GM23338 (cell line): Measurements from ENCODE around the gene FBXO8.

ENCODE experiments used
- CREB1 ChIP-seq: fragments of 250-450 bp; sonication (Bioruptor Pico); IDR thresholded peaks from 2 replicates; pipeline ENCODE4 v1.5.0; 2020; ENCODE audit warnings: low read depth, mild to moderate bottlenecking, moderate library complexity
- CTCF ChIP-seq, 2 experiments: fragments of 200-600 bp in 1 of 2; sonication (generic) in 1 of 2; conservative IDR thresholded peaks; 2 replicates each; pipeline versions ENCODE4 v1.5.1 to v1.6.1; 2016 to 2017; ENCODE audit warnings: antibody characterized with exemption in 2 of 2, low read depth in 2 of 2, mild to moderate bottlenecking in 2 of 2, moderate library complexity in 1 of 2
- EZH2 ChIP-seq: fragments of 200-600 bp; sonication (generic); IDR thresholded peaks from one replicate; pipeline ENCODE4 v1.8.0; 2017; ENCODE audit warnings: antibody characterized with exemption, mild to moderate bottlenecking, low read depth; ENCODE audit not compliant: unreplicated experiment
- EZH2phosphoT487 ChIP-seq: fragments of 200-600 bp; sonication (generic); IDR thresholded peaks from one replicate; pipeline ENCODE4 v1.8.1; 2018; ENCODE audit warnings: antibody characterized with exemption; ENCODE audit not compliant: unreplicated experiment
- JUNB ChIP-seq: IDR thresholded peaks from one replicate; pipeline ENCODE4 v1.6.1; 2016; ENCODE audit warnings: antibody characterized with exemption; ENCODE audit not compliant: unreplicated experiment
- NANOG ChIP-seq: IDR thresholded peaks from 2 replicates; pipeline ENCODE4 v1.6.1; 2016; ENCODE audit warnings: antibody characterized with exemption, borderline replicate concordance
- POLR2AphosphoS5 ChIP-seq: IDR thresholded peaks from 2 replicates; pipeline ENCODE4 v1.6.1; 2016; ENCODE audit warnings: antibody characterized with exemption, low read depth
- STAT1 ChIP-seq: IDR thresholded peaks from one replicate; pipeline ENCODE4 v1.6.1; 2016; ENCODE audit warnings: antibody characterized with exemption; ENCODE audit not compliant: unreplicated experiment
- ZNF114 ChIP-seq: fragments of 250-450 bp; sonication (Bioruptor Pico); IDR thresholded peaks from 2 replicates; pipeline ENCODE4 v1.5.0; 2020; ENCODE audit warnings: mild to moderate bottlenecking, moderate library complexity
- ZNF331 ChIP-seq: fragments of 250-450 bp; sonication (Bioruptor Pico); IDR thresholded peaks from 2 replicates; pipeline ENCODE4 v1.5.0; 2020; ENCODE audit warnings: low read depth, mild to moderate bottlenecking, moderate library complexity
- TF ChIP-seq, protein P1 (sequence below): IDR thresholded peaks from one replicate; pipeline ENCODE4 v1.6.1; 2018; ENCODE audit warnings: antibody characterized with exemption; ENCODE audit not compliant: unreplicated experiment
- TF ChIP-seq, protein P2 (sequence below): IDR thresholded peaks from 2 replicates; pipeline ENCODE4 v1.6.1; 2016; ENCODE audit warnings: antibody characterized with exemption
- TF ChIP-seq, protein P3 (sequence below): fragments of 250-450 bp; sonication (Bioruptor Pico); IDR thresholded peaks from 2 replicates; pipeline ENCODE4 v1.5.0; 2020; ENCODE audit warnings: mild to moderate bottlenecking, moderate library complexity

- no peak for TF ChIP-seq CTCF (conservative IDR thresholded peaks at IDR 0.05; ENCODE audit: low read depth in 2 of 2)
- no peak for TF ChIP-seq EZH2phosphoT487
- TF ChIP-seq CREB1, result no peak
- no peak for TF ChIP-seq ZNF331 (CRISPR knock-in tag)
- no peak for TF ChIP-seq EZH2
- TF ChIP-seq, protein P1, sequence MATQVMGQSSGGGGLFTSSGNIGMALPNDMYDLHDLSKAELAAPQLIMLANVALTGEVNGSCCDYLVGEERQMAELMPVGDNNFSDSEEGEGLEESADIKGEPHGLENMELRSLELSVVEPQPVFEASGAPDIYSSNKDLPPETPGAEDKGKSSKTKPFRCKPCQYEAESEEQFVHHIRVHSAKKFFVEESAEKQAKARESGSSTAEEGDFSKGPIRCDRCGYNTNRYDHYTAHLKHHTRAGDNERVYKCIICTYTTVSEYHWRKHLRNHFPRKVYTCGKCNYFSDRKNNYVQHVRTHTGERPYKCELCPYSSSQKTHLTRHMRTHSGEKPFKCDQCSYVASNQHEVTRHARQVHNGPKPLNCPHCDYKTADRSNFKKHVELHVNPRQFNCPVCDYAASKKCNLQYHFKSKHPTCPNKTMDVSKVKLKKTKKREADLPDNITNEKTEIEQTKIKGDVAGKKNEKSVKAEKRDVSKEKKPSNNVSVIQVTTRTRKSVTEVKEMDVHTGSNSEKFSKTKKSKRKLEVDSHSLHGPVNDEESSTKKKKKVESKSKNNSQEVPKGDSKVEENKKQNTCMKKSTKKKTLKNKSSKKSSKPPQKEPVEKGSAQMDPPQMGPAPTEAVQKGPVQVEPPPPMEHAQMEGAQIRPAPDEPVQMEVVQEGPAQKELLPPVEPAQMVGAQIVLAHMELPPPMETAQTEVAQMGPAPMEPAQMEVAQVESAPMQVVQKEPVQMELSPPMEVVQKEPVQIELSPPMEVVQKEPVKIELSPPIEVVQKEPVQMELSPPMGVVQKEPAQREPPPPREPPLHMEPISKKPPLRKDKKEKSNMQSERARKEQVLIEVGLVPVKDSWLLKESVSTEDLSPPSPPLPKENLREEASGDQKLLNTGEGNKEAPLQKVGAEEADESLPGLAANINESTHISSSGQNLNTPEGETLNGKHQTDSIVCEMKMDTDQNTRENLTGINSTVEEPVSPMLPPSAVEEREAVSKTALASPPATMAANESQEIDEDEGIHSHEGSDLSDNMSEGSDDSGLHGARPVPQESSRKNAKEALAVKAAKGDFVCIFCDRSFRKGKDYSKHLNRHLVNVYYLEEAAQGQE, result no peak
- TF ChIP-seq, protein P2, sequence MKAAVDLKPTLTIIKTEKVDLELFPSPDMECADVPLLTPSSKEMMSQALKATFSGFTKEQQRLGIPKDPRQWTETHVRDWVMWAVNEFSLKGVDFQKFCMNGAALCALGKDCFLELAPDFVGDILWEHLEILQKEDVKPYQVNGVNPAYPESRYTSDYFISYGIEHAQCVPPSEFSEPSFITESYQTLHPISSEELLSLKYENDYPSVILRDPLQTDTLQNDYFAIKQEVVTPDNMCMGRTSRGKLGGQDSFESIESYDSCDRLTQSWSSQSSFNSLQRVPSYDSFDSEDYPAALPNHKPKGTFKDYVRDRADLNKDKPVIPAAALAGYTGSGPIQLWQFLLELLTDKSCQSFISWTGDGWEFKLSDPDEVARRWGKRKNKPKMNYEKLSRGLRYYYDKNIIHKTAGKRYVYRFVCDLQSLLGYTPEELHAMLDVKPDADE, result no peak
- no peak for TF ChIP-seq ZNF114 (CRISPR knock-in tag)
- no peak for TF ChIP-seq POLR2AphosphoS5
- TF ChIP-seq JUNB, result no peak
- TF ChIP-seq, protein P3, sequence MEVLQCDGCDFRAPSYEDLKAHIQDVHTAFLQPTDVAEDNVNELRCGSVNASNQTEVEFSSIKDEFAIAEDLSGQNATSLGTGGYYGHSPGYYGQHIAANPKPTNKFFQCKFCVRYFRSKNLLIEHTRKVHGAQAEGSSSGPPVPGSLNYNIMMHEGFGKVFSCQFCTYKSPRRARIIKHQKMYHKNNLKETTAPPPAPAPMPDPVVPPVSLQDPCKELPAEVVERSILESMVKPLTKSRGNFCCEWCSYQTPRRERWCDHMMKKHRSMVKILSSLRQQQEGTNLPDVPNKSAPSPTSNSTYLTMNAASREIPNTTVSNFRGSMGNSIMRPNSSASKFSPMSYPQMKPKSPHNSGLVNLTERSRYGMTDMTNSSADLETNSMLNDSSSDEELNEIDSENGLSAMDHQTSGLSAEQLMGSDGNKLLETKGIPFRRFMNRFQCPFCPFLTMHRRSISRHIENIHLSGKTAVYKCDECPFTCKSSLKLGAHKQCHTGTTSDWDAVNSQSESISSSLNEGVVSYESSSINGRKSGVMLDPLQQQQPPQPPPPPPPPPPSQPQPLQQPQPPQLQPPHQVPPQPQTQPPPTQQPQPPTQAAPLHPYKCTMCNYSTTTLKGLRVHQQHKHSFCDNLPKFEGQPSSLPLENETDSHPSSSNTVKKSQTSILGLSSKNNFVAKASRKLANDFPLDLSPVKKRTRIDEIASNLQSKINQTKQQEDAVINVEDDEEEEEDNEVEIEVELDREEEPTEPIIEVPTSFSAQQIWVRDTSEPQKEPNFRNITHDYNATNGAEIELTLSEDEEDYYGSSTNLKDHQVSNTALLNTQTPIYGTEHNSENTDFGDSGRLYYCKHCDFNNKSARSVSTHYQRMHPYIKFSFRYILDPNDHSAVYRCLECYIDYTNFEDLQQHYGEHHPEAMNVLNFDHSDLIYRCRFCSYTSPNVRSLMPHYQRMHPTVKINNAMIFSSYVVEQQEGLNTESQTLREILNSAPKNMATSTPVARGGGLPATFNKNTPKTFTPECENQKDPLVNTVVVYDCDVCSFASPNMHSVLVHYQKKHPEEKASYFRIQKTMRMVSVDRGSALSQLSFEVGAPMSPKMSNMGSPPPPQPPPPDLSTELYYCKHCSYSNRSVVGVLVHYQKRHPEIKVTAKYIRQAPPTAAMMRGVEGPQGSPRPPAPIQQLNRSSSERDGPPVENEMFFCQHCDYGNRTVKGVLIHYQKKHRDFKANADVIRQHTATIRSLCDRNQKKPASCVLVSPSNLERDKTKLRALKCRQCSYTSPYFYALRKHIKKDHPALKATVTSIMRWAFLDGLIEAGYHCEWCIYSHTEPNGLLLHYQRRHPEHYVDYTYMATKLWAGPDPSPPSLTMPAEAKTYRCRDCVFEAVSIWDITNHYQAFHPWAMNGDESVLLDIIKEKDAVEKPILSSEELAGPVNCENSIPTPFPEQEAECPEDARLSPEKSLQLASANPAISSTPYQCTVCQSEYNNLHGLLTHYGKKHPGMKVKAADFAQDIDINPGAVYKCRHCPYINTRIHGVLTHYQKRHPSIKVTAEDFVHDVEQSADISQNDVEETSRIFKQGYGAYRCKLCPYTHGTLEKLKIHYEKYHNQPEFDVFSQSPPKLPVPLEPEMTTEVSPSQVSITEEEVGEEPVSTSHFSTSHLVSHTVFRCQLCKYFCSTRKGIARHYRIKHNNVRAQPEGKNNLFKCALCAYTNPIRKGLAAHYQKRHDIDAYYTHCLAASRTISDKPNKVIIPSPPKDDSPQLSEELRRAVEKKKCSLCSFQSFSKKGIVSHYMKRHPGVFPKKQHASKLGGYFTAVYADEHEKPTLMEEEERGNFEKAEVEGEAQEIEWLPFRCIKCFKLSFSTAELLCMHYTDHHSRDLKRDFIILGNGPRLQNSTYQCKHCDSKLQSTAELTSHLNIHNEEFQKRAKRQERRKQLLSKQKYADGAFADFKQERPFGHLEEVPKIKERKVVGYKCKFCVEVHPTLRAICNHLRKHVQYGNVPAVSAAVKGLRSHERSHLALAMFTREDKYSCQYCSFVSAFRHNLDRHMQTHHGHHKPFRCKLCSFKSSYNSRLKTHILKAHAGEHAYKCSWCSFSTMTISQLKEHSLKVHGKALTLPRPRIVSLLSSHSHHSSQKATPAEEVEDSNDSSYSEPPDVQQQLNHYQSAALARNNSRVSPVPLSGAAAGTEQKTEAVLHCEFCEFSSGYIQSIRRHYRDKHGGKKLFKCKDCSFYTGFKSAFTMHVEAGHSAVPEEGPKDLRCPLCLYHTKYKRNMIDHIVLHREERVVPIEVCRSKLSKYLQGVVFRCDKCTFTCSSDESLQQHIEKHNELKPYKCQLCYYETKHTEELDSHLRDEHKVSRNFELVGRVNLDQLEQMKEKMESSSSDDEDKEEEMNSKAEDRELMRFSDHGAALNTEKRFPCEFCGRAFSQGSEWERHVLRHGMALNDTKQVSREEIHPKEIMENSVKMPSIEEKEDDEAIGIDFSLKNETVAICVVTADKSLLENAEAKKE (CRISPR knock-in tag), result no peak
- no peak for TF ChIP-seq NANOG
- TF ChIP-seq STAT1, result no peak
Measured at GRCh38 chr4:174236359-174236758, 47.1 kb downstream of the FBXO8 start.
